Effector CD8-positive, alpha-beta T cell (primary cell): ENCODE measurements around the gene ASMTL.
"Not testable (repeated sequence)": the region's sequence is repeated elsewhere in the genome, so short reads cannot be mapped to it uniquely, and the experiment has no call there.

Experiments
- DNase-seq: peaks from one replicate; lab custom pipeline; 2025; lab: John Stamatoyannopoulos, UW
- total RNA-seq, 4 experiments: gene quantifications; one replicate each; lab custom pipeline; 2026; lab: John Stamatoyannopoulos, UW

The ASMTL gene, protein sequence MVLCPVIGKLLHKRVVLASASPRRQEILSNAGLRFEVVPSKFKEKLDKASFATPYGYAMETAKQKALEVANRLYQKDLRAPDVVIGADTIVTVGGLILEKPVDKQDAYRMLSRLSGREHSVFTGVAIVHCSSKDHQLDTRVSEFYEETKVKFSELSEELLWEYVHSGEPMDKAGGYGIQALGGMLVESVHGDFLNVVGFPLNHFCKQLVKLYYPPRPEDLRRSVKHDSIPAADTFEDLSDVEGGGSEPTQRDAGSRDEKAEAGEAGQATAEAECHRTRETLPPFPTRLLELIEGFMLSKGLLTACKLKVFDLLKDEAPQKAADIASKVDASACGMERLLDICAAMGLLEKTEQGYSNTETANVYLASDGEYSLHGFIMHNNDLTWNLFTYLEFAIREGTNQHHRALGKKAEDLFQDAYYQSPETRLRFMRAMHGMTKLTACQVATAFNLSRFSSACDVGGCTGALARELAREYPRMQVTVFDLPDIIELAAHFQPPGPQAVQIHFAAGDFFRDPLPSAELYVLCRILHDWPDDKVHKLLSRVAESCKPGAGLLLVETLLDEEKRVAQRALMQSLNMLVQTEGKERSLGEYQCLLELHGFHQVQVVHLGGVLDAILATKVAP
- total RNA-seq = 49.0 to 61.5 (median 52.2) reads per million in 4 experiments

DNA sequence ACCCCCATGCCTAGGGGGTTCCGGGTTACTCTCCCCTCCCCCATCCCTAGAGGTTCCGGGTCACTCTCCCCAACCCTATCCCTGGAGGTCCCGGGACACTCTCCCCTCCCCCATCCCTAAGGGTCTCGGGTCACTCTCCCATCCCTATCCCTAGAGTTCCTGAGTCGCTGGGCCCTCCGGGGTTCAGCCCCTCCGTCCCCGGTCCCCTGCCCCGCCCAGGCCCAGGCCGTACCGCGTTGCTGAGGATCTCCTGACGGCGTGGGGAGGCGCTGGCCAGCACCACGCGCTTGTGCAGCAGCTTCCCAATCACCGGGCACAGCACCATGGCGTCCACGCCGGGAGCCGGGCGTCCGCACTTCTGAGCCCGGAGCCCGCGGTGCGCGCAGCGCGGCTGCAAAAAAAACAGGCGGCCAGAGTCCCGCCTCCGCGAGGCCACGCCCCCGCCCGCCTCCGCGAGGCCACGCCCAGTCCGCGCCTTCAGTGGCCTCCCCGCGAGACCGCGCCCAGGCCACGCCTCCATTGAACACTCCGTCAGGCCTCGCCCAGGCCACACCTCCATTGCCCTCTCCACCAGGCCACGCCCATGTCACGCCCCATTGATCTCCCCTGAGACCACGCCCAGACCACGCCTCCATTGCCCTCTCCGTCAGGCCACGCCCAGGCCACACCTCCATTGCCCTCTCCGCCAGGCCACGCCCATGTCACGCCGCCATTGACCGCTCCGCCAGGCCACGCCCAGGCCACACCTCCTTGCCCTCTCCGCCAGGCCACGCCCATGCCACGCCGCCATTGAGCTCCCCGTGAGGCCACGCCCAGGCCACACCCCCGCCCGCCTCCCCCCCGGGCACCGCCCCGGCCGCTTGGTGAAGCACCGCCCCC, at the start of gene ASMTL:
TSS of gene ASMTL (minus strand) at position 394 of the 879 bp plus-strand sequence. CDS start at position 325, 69 bp downstream.
- DNase-seq = no peak

DNA sequence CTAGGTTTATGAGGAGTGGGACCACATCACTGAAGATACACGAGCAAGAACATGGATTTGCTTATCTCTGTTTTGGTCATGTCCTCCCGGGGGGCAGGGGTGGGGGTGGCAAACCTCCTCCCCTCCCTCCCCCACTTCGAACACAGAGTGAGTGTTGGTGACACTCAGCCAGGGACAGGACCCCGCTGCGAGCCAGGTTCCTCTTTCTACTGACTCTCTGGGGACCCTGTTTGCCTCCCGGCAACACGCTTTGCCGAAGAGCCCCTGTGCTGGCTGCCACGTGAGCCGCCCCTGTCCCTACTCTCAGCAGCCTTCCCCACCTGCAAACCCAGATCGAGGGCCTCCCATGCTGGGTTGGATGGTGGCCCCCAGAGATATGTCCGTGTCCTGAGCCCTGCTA, 49.5 kb upstream of the ASMTL start:
- no peak for DNase-seq

DNA sequence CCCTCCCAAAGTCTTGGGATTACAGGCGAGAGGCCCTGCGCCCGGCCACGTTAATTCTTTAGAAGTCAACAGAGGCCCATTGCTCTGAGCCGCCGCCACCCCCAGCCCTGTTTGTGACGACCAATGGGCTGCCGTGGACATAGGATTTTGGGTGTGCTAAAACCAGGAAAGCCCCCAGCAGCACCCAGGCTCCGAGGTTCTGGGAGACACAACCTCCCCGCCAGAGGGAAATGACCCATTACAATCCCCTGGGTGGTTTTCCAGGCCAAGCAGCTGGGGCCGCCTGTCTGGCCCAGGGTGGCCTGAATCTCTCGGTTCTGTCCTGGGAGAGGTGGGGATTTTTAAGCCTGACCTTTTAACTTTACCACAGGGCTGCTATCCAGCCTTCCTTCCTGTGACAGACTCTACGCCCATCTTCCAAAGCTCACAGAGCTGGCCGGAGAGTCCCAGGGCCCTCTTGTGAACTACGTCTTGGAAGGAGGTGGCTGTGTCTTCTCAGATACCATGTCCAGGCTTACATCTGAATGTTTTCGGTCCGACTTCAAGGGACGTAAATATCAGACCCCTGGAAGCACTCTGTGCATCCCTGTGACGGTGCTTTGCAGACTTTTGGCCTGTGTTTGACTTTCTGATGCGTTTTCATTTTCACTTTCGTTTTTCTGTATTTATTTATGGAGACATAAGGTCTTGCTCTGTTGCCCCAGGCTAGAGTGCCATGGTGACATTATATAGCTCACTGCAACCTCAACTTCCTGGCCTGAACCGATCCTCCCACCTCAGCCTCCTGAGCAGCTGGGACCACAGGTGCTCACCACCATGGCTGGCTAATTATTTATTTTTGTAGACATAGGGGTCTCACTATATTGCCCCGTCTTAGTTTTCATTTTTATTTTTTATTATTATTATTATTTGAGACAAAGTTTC, 48.3 kb upstream of the ASMTL start:
- DNase-seq = no peak

DNA sequence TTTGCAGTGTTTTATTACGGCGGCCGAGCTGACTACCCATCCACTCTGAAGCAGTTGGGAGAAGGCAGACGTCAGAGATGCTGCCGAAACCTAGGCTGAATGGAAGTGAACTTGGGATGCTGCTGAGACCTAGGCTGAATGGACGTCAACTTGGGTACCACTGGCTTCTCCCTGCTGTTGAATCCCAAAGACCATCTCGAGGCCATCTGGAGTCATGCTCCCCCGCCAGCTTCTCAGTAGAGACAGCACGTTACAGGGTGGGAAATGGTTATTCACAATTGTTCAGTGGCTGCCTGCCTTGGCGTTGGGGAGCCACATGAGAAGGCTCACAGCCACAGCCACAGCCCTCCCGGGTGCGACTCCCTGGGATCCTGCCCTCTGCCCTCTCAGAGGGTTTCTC, 43.4 kb upstream of the ASMTL start:
- DNase-seq = no peak

DNA sequence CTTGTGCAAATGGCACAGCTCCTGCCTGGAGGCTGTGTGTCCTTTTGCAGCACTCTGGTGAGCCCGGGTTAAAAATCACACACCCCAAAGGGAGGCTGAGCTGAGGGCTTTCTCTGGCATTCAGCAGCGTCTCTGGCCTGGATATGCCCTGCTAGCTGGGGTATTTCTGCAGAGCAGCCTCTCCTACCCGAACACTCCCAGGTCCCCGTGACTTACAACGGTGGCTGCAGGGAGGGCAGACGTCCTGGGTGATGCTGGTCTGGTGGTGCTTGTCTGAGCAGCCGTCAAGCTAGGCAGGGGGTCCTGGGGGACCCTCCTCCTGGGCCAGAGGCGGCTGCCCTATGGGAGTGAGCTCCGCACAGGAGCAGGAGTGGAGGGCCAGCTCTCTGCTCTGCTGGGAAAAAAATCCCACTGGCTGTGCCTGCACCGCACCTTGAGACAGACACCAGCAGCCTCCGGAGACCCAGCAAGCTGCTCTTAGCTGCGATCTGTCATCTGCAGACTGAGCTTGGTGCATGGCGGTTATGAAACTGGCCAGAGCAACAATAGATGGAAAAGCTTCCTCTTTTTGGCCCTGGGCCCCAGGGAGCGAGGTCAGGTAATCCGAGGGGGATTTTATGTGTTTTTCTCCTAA, 41.3 kb upstream of the ASMTL start:
- no peak for DNase-seq

DNA sequence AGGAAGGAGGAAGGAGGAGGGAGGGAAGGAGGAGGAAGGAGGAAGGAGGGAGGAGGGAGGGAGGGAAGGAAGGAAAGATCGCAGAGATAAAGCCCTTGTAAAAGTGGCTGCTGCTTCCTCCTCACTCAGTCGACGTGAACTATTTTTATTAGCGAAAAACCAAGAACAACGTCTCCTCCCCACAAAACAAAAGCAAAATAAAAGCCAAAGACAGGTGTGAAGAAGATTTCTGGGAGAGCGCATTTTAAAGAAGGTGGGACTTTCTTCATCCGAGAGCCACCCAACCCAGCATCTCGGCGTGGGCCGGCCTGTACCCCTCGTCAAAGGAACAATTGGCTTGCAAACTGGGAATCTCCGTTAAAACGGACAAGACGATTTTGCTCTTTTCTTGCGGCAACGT, 40.7 kb upstream of the ASMTL start:
- no peak for DNase-seq

DNA sequence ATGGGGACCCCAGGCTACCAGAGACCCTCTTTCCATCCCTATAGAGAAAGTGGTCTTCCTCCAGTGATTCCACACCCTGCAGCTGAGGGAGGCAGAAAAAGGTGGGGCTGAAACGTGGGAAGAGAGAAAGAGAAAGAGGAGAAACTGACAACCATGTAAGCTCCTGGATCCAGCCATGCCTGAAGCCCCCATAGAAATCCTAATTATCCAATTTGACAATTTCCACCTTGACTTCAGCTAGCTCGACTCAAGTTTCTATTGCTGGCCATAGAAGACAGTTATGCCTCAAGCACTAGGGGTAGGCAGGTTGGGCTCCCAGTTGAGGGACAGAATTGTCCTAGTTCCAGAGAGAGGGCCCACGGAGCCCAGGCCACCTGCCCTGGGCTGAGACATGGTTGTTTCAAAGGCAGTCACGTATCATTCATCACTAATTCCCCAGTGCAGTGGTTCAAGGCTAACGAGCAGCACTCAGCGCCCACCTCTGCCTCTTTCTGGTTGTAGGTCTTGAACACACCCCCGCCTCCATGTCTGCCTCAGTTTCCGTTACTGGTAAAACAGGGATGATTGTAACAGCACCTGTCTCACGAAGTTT, 39.8 kb upstream of the ASMTL start:
- DNase-seq = no peak

DNA sequence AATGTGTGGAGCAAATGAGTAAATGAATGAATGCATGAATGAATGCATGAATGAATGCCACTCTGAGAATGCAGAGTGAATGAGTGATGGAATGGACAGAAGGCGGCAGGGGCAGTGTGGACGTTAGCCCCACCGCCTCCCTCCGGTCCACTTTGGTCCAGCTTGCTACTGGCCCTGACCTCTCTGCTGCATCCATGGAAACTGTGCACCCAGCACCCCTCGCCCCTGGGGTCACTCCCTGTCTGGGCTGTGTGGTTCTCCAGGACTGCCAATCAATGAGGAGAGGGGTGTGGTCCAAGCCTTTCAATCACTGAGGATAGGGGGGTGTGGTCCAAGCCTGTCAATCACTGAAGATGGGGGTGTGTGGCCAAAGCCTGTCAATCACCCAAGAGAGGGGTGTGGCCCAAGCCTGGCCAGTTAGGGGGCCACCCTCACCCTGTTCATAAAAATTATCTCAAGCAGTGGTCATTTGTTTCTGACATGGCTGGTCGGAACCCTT, 39.2 kb upstream of the ASMTL start:
- no peak for DNase-seq

DNA sequence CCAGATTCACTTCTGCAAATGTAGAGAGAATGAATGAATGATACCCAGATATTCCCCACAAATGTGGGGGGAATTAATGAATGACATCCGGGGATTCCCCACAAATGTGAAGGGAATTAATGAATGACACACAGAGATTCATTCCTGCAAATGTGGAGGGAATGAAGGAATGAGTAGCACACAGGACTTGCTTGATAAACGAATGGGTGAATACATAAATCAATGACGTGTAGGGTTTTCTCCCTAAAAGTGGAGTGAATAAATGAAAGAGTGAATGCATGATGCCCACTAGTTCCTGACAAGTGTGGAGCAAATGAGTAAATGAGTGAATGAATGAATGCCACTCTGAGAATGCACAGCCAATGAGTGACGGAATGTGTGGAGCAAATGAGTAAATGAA, 38.5 kb upstream of the ASMTL start:
- DNase-seq = not testable (repeated sequence)

DNA sequence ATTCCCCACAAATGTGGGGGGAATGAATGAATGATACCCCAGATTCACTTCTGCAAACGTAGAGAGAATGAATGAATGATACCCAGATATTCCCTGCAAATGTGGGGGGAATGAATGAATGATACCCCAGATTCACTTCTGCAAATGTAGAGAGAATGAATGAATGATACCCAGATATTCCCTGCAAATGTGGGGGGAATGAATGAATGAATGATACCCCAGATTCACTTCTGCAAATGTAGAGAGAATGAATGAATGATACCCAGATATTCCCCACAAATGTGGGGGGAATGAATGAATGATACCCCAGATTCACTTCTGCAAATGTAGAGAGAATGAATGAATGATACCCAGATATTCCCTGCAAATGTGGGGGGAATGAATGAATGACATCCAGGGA, 38.0 kb upstream of the ASMTL start:
- not testable (repeated sequence) for DNase-seq

DNA sequence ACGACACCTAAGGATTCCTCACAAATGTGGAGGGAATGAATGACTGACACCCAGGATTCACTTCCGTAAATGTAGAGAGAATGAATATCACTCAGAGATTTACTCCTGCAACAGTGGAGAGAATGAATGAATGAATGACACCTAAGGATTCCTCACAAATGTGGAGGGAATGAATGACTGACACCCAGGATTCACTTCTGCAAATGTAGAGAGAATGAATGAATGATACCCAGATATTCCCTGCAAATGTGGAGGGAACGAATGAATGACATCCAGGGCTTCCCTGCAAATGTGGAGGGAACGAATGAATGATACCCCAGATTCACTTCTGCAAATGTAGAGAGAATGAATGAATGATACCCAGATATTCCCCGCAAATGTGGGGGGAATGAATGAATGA, 36.6 kb upstream of the ASMTL start:
- not testable (repeated sequence) for DNase-seq

DNA sequence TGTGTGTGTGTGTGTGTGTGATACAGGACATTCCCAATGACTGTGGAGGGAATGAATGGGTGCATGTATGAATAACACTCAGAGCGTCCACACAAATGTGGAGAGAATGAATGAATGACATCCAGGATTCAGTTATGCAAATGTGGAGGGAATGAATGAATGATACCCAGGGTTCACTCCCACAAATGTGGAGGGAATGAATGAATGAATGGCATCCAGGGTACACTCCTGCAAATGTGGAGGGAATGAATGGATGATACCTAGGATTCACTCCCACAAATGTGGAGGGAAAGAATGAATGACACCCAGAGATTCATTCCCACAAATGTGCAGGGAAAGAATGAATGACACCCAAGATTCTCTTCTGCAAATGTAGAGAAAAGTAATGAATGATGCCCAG, 36.0 kb upstream of the ASMTL start:
- no peak for DNase-seq

DNA sequence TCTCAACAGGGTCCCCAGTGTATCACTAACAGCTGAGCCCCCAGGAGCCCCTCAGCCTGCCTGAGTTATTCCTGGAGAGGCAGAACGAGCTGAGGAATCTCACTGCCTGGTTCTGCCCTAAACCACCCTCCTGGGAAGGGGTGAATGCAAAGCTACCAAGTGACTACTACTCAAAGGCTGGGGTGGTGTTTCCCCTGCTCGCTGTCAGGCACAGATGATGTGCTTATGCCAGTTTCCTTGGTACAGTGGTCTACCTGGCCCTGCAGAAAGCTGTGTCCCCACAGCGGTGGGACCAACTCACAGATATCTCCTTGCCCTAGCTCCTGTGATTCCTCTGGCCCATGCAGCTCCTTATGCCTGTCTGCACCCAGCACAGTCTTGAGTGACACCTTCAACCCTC, 35.4 kb upstream of the ASMTL start:
- no peak for DNase-seq

DNA sequence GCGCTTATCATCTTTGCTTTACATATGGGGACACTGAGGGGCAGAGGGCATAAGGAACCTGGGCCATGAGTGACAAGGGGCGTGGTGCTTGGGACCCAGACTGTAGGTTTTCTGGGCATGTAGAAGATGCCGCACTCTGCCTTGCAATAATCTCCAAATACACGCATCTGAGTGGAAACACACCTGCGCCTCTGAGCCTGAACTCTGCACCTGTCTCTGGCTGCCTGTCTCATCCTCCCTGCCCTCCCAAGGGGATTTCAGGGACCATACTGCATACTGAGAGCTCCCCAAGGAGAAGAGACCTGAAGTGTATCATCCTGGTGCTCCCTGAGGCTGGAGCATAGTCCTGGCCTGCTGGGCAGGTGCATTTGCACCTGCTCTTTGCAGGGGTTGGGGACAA, 34.7 kb upstream of the ASMTL start:
- no peak for DNase-seq

DNA sequence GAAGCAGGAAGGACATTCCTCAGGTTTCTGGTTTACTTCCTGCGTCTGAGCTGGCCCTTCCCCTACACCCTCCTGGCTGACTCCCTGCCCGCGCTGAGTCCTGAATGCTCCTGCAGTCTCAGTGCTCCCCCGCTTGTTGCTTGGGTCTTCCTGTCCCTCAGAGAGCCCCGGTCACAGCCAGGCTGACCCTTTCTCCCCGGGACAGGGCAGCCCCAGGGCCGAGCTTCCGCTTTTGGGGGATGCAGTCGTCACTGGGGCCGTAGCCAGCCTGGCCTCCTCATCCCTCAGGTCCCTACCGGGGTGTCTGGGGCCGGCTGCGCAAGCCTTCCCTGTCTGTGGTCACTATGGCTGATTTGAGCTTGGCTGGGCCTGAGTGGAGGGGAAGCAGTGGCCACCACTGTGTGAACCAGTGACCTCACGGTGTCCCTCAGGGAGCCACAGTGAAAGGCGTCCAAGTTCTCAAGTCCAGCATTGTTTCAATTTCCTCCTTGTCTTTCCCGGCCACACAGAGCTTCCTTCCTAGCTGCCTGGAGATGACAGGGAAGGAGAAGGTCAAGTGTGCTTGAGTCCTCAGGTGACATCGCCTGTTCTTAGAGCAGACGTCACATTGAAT, 34.1 kb upstream of the ASMTL start:
- DNase-seq = no peak

DNA sequence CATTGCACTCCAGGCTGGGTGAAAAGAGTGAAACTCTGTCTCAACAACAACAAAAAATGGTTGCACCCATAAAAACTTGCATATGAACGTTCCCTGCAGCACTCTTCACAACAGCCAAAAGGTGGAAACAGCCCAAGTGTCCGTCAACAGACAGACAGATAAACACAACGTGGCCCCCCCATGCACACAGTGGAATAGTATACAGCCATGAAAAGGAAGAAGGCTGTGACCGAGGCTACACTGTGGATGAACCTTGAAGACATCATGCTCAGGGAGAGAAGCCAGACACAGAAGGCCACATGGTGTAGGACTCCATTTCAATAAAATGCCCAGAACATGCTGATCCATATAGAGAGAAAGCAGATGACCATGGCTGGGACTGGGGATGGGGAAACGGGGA, 33.5 kb upstream of the ASMTL start:
- DNase-seq = no peak

DNA sequence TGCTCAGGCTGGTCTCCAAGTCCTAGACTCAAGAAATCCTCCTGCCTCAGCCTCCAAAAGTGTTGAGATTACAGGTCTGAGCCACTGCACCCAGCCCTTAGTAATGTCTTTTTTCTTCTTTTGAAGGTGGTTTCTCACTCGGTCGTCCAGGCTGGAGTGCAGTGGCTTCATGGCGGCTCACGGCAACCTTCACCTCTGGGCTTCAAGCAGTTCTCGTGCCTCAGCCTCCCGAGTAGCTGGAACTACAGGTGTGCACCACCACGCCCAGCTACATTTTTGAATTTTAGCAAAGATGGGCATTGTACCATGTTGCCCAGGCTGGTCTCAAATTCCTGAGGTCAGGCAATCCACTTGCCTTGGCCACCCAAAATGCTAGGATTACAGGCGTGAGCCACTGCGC, 32.3 kb upstream of the ASMTL start:
- no peak for DNase-seq

DNA sequence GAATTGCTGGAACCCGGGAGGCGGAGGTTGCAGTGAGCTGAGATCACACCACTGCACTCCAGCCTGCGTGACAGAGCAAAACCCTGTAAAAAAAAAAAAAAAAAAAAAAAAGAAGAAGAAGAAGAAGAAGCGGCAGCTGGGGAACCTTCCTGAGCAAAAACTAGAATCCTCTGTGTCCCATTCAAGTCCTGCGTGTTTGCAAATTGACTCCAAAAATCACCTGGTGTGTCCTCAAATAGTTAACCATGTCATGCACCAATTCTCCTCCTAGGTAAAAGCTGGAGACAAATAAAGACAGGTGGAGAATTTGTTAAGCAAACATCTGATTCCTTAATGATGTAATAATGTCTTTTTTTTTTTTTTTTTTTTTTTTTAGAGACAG, 31.9 kb upstream of the ASMTL start:
- DNase-seq = no peak

DNA sequence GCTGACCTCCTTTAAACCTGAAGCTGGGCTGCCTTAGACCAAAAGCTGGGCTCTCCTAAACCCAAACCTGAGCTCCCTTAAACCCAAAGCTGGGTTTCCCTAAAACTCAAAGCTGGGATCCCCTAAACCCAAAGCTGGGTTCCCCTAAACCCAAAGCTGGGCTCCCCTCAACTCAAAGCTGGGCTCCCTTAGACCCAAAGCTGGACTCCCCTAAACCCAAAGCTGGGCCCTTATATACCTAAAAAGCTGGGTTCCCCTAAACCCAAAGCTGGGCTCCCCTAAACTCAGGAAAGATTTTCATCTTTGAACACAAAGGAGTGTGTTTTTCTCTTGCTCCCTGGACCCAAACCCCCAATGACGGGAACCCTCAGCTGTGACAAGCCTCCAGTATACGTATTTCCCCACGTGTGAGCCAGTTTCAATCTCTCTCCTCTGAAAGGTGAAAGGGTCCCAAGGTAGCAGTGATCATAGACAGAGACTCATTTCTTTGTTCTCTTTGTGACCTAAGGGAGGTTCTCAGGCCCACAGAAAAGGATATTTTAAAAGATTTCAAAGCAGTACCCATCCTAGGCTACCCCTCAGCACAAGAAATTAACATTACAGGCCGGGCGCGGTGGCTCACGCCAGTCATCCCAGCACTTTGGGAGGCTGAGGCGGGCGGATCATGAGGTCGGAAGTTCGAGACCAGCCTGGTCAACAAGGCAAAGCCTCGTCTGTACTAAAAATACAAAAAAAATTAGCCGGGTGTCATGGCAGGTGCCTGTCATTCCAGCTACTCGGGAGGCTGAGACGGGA, 31.3 kb upstream of the ASMTL start:
- DNase-seq = no peak
